ENCODE results near the gene RANBP10. TPM values are rescaled to one million over a fixed set of nuclear protein-coding genes. Genes with fewer than 3 reads are reported as not detected.

RANBP10 gene
- total RNA-seq, 2 donors from 2014 or later = 14.7 to 22.5 TPM

GRCh38 chr16:67719048-67719777, 87.1 kb downstream of the RANBP10 start, which contains the start of gene GFOD2:
GFOD2 (minus strand) TSS chr16:67719316; CDS start chr16:67685715, 33,601 bp downstream.
- H3K27ac ChIP-seq = peak within 1 kb of the TSS; percentile 66
- TF ChIP-seq CTCF (IDR thresholded peaks at IDR 0.05) = no peak
- peak; percentile 98 for DNase-seq
- H3K9me3 ChIP-seq = no peaks in the 10 kb centered on the region
- H3K4me3 ChIP-seq = peak within 1 kb of the TSS; percentile 94
- intact Hi-C loops (cut with DNase I) = loop anchor here (5.0 kb wide), 1 partner anchor 42 kb away; no protein-coding TSS in a partner anchor
- peaks cover 14% of the 10 kb centered on the region for H3K4me1 ChIP-seq
- peak within 1 kb of the TSS; percentile 81 to 87 for H3K9ac ChIP-seq (ENCODE audit: low read depth in 2 of 2, low read length in 2 of 2)
- no peaks in the 10 kb centered on the region for H3K36me3 ChIP-seq
- H3K27me3 ChIP-seq = no peaks in the 10 kb centered on the region

GRCh38 chr16:67718668-67719047, 87.7 kb downstream of the RANBP10 start:
- Histone ChIP-seq H3K9me3 (no peaks in the 10 kb centered on the region), H3K27me3 (no peaks in the 10 kb centered on the region), H3K9ac (ENCODE audit: low read depth in 2 of 2, low read length in 2 of 2) (peak overlapping the region; percentile 75 to 87), H3K4me3 (peak overlapping the region; percentile 94), H3K4me1 (peaks cover 14% of the 10 kb centered on the region), H3K36me3 (no peaks in the 10 kb centered on the region), H3K27ac (peak overlapping the region; percentile 66)
- intact Hi-C loops (cut with DNase I) = loop anchor here (5.0 kb wide), 1 partner anchor 41 kb away; no protein-coding TSS in a partner anchor
- no peak for TF ChIP-seq CTCF (IDR thresholded peaks at IDR 0.05)
- peak; percentile 23 for DNase-seq

- H3K36me3 ChIP-seq = no peaks in the 10 kb centered on the region
- no peaks in the 10 kb centered on the region for H3K27me3 ChIP-seq
- intact Hi-C loops (cut with DNase I) = loop anchor here (5.0 kb wide), 1 partner anchor 39 kb away; no protein-coding TSS in a partner anchor
- no peak overlapping the region for H3K9ac ChIP-seq (ENCODE audit: low read depth in 2 of 2, low read length in 2 of 2)
- no peaks in the 10 kb centered on the region for H3K9me3 ChIP-seq
- H3K4me3 ChIP-seq = no peak overlapping the region
- DNase-seq = no peak
- TF ChIP-seq CTCF (IDR thresholded peaks at IDR 0.05) = no peak
- H3K27ac ChIP-seq = peak overlapping the region; percentile 37
- H3K4me1 ChIP-seq = peaks cover 14% of the 10 kb centered on the region
Observed at GRCh38 chr16:67716097-67716496, 90.3 kb downstream of the RANBP10 start.

- no peaks in the 10 kb centered on the region for H3K27me3 ChIP-seq
Observed at GRCh38 chr16:67714522-67714921, 91.8 kb downstream of the RANBP10 start.

More at GRCh38 chr16:67714522-67714921, 91.8 kb downstream of the RANBP10 start:
- no peak for TF ChIP-seq CTCF (IDR thresholded peaks at IDR 0.05)
- no peaks in the 10 kb centered on the region for H3K9me3 ChIP-seq
- H3K4me1 ChIP-seq = peaks cover 14% of the 10 kb centered on the region
- H3K9ac ChIP-seq (ENCODE audit: low read depth in 2 of 2, low read length in 2 of 2) = no peak overlapping the region
- no peak for DNase-seq
- intact Hi-C loops (cut with DNase I) = no loop called here
- no peaks in the 10 kb centered on the region for H3K36me3 ChIP-seq
- no peak overlapping the region for H3K27ac ChIP-seq
- no peak overlapping the region for H3K4me3 ChIP-seq
